Measurements from ENCODE around the gene CLDN4. TPM values are rescaled to one million over a fixed set of nuclear protein-coding genes. Genes with fewer than 3 reads are reported as not detected.
A peak's percentile ranks its signal among the peaks of the same experiment; 100 is the strongest.
"Not testable (repeated sequence)": the region's sequence is repeated elsewhere in the genome, so short reads cannot be mapped to it uniquely, and the experiment has no call there.

Gene CLDN4
- polyA plus RNA-seq, 1 experiment, result 0.15 TPM

DNA sequence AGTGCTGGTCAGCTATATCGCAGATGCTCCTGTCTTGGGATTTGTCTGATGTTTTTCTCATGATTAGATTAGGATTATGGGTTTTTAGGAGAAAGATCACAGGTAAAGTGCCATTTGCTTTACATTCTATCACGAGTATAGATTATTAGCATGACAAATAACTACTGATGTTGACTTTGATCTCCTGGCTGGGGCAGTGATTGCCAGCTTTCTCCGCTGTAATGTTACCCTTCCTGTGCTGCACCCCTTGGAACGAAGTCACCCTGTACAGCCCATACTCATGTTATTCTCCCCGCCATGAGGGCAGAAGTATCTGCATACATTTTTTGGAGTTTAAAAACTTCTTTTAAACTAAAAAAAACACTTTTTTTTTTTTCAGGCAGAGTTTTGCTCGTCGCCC, 10.8 kb upstream of the CLDN4 start:
- H3K27ac ChIP-seq (ENCODE audit: low read depth, low read length), result no peak overlapping the region
- ChIA-PET CTCF (interaction anchor here (0.6 to 1.0 kb wide), 2 partner anchors 9 to 148 kb away, joined by 3 read pairs; no protein-coding TSS in a partner anchor), POLR2A (no interaction called here)
- H3K4me3 ChIP-seq (ENCODE audit: low read depth, low read length), result no peak overlapping the region
- TF ChIP-seq, protein P1, sequence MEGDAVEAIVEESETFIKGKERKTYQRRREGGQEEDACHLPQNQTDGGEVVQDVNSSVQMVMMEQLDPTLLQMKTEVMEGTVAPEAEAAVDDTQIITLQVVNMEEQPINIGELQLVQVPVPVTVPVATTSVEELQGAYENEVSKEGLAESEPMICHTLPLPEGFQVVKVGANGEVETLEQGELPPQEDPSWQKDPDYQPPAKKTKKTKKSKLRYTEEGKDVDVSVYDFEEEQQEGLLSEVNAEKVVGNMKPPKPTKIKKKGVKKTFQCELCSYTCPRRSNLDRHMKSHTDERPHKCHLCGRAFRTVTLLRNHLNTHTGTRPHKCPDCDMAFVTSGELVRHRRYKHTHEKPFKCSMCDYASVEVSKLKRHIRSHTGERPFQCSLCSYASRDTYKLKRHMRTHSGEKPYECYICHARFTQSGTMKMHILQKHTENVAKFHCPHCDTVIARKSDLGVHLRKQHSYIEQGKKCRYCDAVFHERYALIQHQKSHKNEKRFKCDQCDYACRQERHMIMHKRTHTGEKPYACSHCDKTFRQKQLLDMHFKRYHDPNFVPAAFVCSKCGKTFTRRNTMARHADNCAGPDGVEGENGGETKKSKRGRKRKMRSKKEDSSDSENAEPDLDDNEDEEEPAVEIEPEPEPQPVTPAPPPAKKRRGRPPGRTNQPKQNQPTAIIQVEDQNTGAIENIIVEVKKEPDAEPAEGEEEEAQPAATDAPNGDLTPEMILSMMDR (IDR thresholded peaks at IDR 0.05; ENCODE audit: low read depth, low read length), result no peak
- H3K9me3 ChIP-seq (ENCODE audit: control insufficient read depth, insufficient read depth, low read length), result no peaks in the 10 kb centered on the region; the same call in 1 of the 2 replicates
- no peaks in the 10 kb centered on the region for H3K27me3 ChIP-seq (ENCODE audit: control insufficient read depth, insufficient read depth, low read length)
- no peak for DNase-seq (ENCODE audit: low read depth, low spot score)

DNA sequence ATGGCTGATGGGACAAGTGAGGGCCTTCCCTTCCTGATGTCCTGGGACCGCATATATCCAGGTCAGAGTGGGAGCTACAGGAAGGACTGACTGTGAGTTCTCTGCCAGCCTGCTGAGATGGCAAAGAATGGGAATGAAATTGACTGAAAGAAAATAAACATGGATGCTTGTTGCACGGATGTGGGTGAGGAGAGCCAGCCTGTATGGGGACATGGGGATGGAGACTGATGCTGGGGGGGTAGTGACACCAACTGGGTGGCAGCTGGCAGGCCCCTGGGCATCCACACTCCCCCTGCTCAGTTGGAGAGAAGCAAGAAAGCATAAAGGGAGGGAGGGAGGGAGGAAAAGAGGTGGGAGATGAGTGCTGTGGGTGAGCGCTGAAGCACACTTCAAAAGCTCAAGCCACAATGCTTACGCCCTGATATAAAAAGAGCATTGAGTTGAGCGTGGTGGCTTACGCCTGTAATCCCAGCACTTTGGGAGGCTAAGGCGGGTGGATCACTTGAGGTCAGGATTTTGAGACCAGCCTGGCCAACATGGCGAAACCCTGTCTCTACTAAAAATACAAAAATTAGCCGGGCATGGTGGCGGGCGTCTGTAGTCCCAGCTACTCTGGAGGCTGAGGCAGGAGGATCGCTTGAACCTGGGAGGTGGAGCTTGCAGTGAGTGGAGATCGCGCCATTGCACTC, 9.1 kb upstream of the CLDN4 start:
- ChIA-PET CTCF (interaction anchor here (0.7 to 1.8 kb wide), 2 partner anchors 33 to 205 kb away, joined by 4 to 6 read pairs; no protein-coding TSS in a partner anchor), POLR2A (interaction anchor here (2.1 kb wide), 1 partner anchor 29 kb away, joined by 10 read pairs; no protein-coding TSS in a partner anchor)
- H3K27me3 ChIP-seq (ENCODE audit: control insufficient read depth, insufficient read depth, low read length); H3K9me3 ChIP-seq (ENCODE audit: control insufficient read depth, insufficient read depth, low read length); H3K4me3 ChIP-seq (ENCODE audit: low read depth, low read length); H3K27ac ChIP-seq (ENCODE audit: low read depth, low read length); DNase-seq (ENCODE audit: low read depth, low spot score): not testable (repeated sequence)

DNA sequence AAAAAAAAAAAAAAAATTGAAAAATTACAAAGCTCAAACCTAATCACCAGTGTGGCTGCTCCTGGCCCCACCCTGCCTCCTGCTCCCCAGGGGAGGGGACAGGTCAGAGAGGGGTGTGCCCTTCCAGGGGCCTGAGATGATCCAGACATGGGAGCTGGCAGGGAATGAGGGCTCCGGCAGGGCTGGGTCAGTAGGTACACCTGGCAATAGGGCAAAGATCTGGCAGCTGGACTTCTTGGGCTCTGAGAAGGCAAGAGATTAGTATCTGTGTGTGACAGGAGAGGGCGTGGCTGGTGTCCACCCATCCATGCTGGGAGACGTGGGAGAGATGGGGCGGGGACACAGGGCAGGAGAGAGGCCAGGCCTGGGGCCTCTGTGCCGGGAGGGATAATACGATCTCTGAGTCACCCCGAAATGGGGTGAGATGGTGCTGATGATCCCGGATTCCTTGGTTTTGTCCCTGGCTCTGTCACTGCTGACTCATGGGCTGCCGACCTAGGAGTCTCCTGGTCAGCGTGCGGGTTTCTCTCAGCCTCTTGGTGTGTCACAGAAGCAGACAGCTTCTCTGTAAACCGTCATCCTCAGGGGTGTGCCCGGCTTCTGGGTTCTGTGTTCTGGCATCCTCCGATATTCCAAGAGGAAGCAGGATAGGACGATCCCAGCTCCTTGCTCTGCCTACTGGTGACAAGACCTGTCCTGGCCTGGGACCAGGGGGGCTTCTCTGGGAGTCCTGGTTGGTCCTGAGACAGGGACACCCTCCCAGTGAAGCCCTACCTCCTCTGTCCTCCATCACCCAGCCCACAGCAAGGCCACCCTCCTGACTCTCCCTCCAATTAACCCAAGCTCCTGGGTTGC, 8.2 kb upstream of the CLDN4 start:
- peak; percentile 54 for DNase-seq (ENCODE audit: low read depth, low spot score)
- Histone ChIP-seq H3K9me3 (ENCODE audit: control insufficient read depth, insufficient read depth, low read length) (no peaks in the 10 kb centered on the region; the same call in 1 of the 2 replicates), H3K27me3 (ENCODE audit: control insufficient read depth, insufficient read depth, low read length) (no peaks in the 10 kb centered on the region), H3K27ac (ENCODE audit: low read depth, low read length) (peak overlapping the region; percentile 68), H3K4me3 (ENCODE audit: low read depth, low read length) (no peak overlapping the region)
- TF ChIP-seq, protein P1 (IDR thresholded peaks at IDR 0.05; ENCODE audit: low read depth, low read length), result no peak
- CTCF ChIA-PET, result interaction anchor here (0.6 to 1.8 kb wide), 4 partner anchors 11 to 311 kb away, joined by 4 to 6 read pairs (median 4); no protein-coding TSS in a partner anchor
- POLR2A ChIA-PET, result interaction anchor here (0.6 to 2.1 kb wide), 3 partner anchors 10 to 28 kb away, joined by 3 to 10 read pairs (median 6); partner anchors contain the start of gene METTL27

DNA sequence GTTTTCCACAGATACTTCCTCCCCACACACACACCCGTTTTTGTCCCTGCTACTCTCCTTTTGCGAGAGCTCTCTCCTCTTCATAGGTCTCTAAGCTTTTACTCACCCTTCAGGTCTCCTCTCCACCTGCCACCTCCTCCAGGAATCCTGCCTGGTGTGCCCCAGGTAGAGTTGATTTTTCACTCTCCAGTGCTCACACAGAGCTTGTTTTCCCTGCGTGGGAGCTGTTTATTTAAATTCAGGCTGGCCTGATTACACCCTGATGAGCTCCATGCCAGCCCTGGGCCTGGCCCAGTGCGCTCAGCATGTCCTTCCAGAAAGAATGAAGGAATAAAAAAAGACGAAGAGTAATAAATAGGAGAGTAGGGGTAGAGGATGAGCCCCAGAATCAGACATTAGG, 7.5 kb upstream of the CLDN4 start:
- ChIA-PET POLR2A (interaction anchor here (1.3 to 2.1 kb wide), 2 partner anchors 19 to 28 kb away, joined by 6 to 10 read pairs; partner anchors contain the start of gene METTL27), CTCF (interaction anchor here (1.1 to 1.8 kb wide), 2 partner anchors 12 to 32 kb away, joined by 4 to 6 read pairs; no protein-coding TSS in a partner anchor)
- no peaks in the 10 kb centered on the region; the same call in 1 of the 2 replicates for H3K9me3 ChIP-seq (ENCODE audit: control insufficient read depth, insufficient read depth, low read length)
- no peak for DNase-seq (ENCODE audit: low read depth, low spot score)
- H3K27ac ChIP-seq (ENCODE audit: low read depth, low read length), result peak overlapping the region; percentile 68
- no peaks in the 10 kb centered on the region for H3K27me3 ChIP-seq (ENCODE audit: control insufficient read depth, insufficient read depth, low read length)
- no peak overlapping the region for H3K4me3 ChIP-seq (ENCODE audit: low read depth, low read length)
- TF ChIP-seq, protein P1 (IDR thresholded peaks at IDR 0.05; ENCODE audit: low read depth, low read length), result no peak

DNA sequence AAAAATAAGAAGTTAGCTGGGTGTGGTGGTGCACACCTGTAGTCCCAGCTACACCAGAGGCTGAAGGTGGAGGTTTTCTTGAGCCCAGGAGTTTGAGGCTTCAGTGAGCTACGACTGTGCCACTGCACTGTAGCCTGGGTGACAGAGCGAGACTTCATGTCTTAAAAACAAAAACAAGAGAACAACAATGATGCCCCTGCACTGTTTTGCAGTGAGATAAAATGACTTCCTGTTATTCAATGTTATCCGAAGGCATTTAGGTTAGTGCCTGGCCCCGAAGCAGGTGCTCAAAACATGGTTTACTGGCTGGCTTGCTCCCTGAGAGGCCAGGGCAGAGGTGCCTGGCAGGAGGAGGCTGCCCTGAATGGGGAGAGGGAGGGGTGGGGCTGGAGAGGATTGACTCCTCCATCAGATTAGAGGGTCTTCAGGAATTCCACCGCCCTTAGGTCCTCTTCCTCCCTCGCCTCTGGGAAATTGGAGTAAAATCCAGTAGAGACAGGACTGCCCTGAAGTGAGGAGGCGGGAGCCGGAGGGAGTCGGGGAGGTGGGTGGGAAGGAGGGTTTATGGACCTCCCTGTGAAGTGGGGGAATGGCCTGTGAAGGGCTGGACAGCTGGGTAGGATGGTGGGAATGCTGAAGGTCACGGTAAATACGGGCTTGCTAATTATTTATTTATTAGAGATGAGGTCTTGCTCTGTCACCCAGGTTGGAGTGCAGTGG, 6.8 kb upstream of the CLDN4 start:
- H3K27ac ChIP-seq (ENCODE audit: low read depth, low read length), result no peak overlapping the region
- TF ChIP-seq, protein P1 (IDR thresholded peaks at IDR 0.05; ENCODE audit: low read depth, low read length), result no peak
- no peak overlapping the region for H3K4me3 ChIP-seq (ENCODE audit: low read depth, low read length)
- POLR2A ChIA-PET, result no interaction called here
- H3K9me3 ChIP-seq (ENCODE audit: control insufficient read depth, insufficient read depth, low read length), result no peaks in the 10 kb centered on the region; the same call in 1 of the 2 replicates
- no peak for DNase-seq (ENCODE audit: low read depth, low spot score)
- no peaks in the 10 kb centered on the region for H3K27me3 ChIP-seq (ENCODE audit: control insufficient read depth, insufficient read depth, low read length)
- CTCF ChIA-PET, result interaction anchor here (0.9 kb wide), 1 partner anchor 12 kb away, joined by 3 read pairs; no protein-coding TSS in a partner anchor
